Small intestine (tissue), 7 donors: ENCODE measurements around the gene MTMR1. TPM values are rescaled to one million over a fixed set of nuclear protein-coding genes. Genes with fewer than 3 reads are reported as not detected.

Experiments
- DNase-seq, 2 donors: peaks; one replicate each; pipeline versions ENCODE4 v3.0.0 to v3.0.0-alpha.2; 2013
- FAIRE-seq: peaks from 2 replicates; lab custom pipeline; 2012; peaks lifted over from hg19 to GRCh38; lab: Jason Lieb, UNC
- H3K27ac ChIP-seq, 3 donors: one replicate each; pipeline ENCODE4 v1.5.1; 2013; ENCODE audit warnings: low read length in 2 of 3, mild to moderate bottlenecking in 2 of 3, control low read depth in 1 of 3, inconsistent platforms in 1 of 3, low read depth in 1 of 3, moderate library complexity in 1 of 3
- H3K27me3 ChIP-seq, 3 donors: one replicate each; pipeline ENCODE4 v1.6.1; 2013; ENCODE audit warnings: low read length in 3 of 3, inconsistent platforms in 1 of 3; ENCODE audit not compliant: control insufficient read depth in 3 of 3, insufficient read depth in 3 of 3
- H3K36me3 ChIP-seq, 3 donors: one replicate each; pipeline ENCODE4 v1.6.1; 2013; ENCODE audit warnings: low read length in 3 of 3, inconsistent platforms in 1 of 3, low read depth in 1 of 3, mild to moderate bottlenecking in 1 of 3, moderate library complexity in 1 of 3; ENCODE audit not compliant: control insufficient read depth in 3 of 3, insufficient read depth in 2 of 3
- H3K4me1 ChIP-seq, 3 donors: one replicate each; pipeline ENCODE4 v1.6.1; 2013; ENCODE audit warnings: low read length in 2 of 3, inconsistent platforms in 1 of 3, low read depth in 1 of 3, mild to moderate bottlenecking in 1 of 3, moderate library complexity in 1 of 3; ENCODE audit not compliant: control insufficient read depth in 3 of 3, insufficient read depth in 2 of 3
- H3K4me3 ChIP-seq, 3 donors: one replicate each; pipeline ENCODE4 v1.5.1; 2013; ENCODE audit warnings: low read length in 3 of 3, control low read depth in 1 of 3, inconsistent platforms in 1 of 3, low read depth in 1 of 3, mild to moderate bottlenecking in 1 of 3, moderate library complexity in 1 of 3
- H3K9me3 ChIP-seq, 2 donors: one replicate each; pipeline ENCODE4 v1.6.1; 2013; ENCODE audit warnings: low read depth in 1 of 2, low read length in 1 of 2; ENCODE audit not compliant: control insufficient read depth in 2 of 2, insufficient read depth in 1 of 2
- WGBS, 3 donors: extraction: QIAGEN DNeasy Blood & Tissue Kit; methylation state at CpG; one replicate each; pipeline ENCODE4 v1.1.7; 2013; 5-methylcytosine and 5-hydroxymethylcytosine counted together
- polyA plus RNA-seq, 4 donors: library from polyadenylated mRNA; stranded (reverse) in 3 of 4; unstranded in 1 of 4; fragments of 200-250 nt in 3 of 4; fragments of 120-200 nt in 1 of 4; gene quantifications; one replicate each; pipeline versions ENCODE4 v1.2.1 to v1.2.3, GENCODE V29; 2013
- donor health status: healthy with polysubstance abuse.
- donor health status: control.
- donor health status: control.
- donor health status: Bipolar disorder and iron deficiency.
- donor health status: healthy.

MTMR1 gene
- polyA plus RNA-seq, 4 donors: 5.6 to 18.1 (median 6.4) TPM

DNA sequence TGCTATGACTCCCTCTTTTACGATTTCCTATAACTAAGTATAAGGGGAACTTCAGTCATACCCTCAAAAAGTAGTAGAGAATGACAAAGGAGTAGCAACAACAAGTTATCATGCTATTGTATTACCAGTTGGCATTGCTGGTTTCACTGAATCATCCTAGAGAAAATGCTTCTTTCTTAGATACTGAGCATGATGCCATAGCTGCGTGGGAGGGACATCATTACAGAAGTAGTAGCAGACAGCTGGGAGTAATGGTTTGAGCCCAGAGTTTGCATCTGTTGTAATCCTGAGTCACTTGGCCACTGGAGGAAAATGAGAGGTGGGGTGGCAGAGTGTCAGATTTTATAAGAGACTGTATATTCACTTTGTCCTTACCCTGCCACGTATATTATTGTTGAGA, 38.6 kb downstream of the MTMR1 start:
- H3K36me3 ChIP-seq: peaks cover 0 to 9% (median 0%) of the 10 kb centered on the region in 3 donors
- no peaks in the 10 kb centered on the region for H3K4me1 ChIP-seq
- DNase-seq (no peak), FAIRE-seq (no peak)
- no peaks in the 10 kb centered on the region for H3K27me3 ChIP-seq
- H3K4me3 ChIP-seq: no peak overlapping the region
- H3K9me3 ChIP-seq: no peaks in the 10 kb centered on the region
- no peak overlapping the region for H3K27ac ChIP-seq
- WGBS, 3 donors: 73 to 89% (median 82%) methylated on average over 3 of the region's 3 CpGs

DNA sequence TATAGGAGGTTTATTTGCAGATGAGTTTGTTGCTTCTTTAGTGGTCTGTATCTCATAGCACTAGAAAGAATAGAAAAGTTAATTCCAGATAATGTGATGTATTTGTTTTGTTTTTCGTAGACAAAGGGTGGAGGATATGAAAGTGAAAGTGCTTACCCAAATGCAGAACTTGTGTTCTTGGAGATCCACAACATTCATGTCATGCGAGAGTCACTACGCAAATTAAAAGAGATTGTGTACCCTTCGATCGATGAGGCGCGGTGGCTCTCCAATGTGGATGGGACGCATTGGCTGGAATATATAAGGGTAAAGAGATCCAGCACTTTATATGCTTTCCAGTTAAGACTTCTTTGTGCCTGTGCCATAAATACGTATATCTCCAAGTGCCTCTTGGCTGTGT, 43.3 kb downstream of the MTMR1 start:
- H3K4me1 ChIP-seq: no peaks in the 10 kb centered on the region
- FAIRE-seq (no peak), DNase-seq (no peak)
- H3K9me3 ChIP-seq: no peaks in the 10 kb centered on the region
- H3K4me3 ChIP-seq: no peak overlapping the region
- no peaks in the 10 kb centered on the region for H3K27me3 ChIP-seq
- no peak overlapping the region for H3K27ac ChIP-seq
- peaks cover 0 to 19% (median 0%) of the 10 kb centered on the region in 3 donors for H3K36me3 ChIP-seq
- WGBS, 3 donors: 74 to 85% (median 80%) methylated on average over 9 of the region's 9 CpGs

DNA sequence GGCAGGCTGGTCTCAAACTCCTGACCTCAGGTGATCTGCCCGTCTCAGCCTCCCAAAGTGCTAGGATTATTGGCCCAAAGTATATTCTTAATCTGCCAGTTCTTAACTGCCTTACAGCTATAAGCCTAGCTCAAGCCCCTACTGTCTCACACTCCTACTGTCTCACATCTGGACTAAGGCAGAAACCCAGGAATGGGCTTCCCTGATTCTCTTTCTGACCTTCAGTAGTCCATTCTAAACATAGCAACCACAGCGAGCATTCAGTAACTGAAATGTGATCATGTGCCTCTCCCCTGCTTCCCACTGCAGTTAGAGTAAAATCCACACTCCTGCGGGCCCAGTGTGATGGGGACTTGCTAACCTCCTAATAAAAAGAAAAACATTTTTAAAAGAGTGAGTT, 58.9 kb downstream of the MTMR1 start:
- no peaks in the 10 kb centered on the region for H3K9me3 ChIP-seq
- FAIRE-seq: no peak
- no peak overlapping the region for H3K4me3 ChIP-seq
- H3K27ac ChIP-seq: no peak overlapping the region
- H3K27me3 ChIP-seq: no peaks in the 10 kb centered on the region
- 89 to 95% (median 91%) methylated on average over 3 of the region's 3 CpGs for WGBS, 3 donors
- DNase-seq: no peak
- no peaks in the 10 kb centered on the region for H3K4me1 ChIP-seq
- H3K36me3 ChIP-seq: peaks cover 4 to 20% (median 4%) of the 10 kb centered on the region in 3 donors

DNA sequence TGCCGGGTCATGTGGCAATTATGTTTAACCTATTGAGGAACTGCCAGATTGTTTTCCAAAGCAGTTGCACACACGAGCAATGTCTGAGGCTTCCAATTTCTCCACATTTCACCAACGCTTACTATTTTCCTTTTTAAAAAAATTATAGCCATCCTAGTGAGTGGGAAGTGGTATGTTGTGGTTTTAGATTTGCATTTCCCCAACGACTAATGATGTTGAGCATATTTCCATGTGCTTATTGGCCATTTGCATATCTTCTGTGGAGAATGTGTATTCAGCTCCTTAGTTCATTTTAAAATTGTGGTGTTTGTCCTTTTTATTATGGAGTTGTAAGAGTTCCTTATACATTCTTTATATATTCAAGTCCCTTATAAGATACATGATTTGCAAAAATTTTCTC, 60.2 kb downstream of the MTMR1 start:
- 80 to 89% (median 83%) methylated on average over 4 of the region's 4 CpGs for WGBS, 3 donors
- FAIRE-seq: no peak
- H3K4me1 ChIP-seq: no peaks in the 10 kb centered on the region

DNA sequence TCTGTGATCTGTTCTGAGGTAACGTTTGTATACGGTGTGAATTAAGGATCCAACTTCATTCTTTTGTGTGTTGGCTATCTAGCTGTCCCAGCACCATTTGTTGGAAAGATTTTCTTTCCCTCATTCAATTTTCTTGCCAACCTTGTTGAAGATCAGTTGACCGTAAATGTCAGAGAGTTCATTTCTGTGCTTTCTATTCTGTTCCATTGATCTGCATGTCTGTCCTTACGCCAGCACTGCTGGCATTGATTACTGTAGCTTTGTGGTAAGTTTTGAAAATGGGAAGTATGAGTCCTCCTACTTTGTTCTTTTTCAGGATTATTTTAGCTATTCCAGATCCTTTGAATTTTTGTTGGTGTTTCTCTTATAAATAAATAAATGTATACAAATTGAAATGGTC, 60.8 kb downstream of the MTMR1 start:
- Histone ChIP-seq H3K4me1 (no peaks in the 10 kb centered on the region), H3K27me3 (no peaks in the 10 kb centered on the region), H3K4me3 (no peak overlapping the region), H3K9me3 (no peaks in the 10 kb centered on the region), H3K36me3 (peaks cover 4 to 31% (median 4%) of the 10 kb centered on the region in 3 donors), H3K27ac (no peak overlapping the region)
- 89 to 94% (median 93%) methylated on average over 4 of the region's 4 CpGs for WGBS, 3 donors
- FAIRE-seq (no peak), DNase-seq (no peak)

More for the DNA sequence above, 60.2 kb downstream of the MTMR1 start:
- Histone ChIP-seq H3K27ac (no peak overlapping the region), H3K4me3 (no peak overlapping the region), H3K9me3 (no peaks in the 10 kb centered on the region), H3K36me3 (peaks cover 4 to 31% (median 4%) of the 10 kb centered on the region in 3 donors), H3K27me3 (no peaks in the 10 kb centered on the region)
- no peak for DNase-seq

DNA sequence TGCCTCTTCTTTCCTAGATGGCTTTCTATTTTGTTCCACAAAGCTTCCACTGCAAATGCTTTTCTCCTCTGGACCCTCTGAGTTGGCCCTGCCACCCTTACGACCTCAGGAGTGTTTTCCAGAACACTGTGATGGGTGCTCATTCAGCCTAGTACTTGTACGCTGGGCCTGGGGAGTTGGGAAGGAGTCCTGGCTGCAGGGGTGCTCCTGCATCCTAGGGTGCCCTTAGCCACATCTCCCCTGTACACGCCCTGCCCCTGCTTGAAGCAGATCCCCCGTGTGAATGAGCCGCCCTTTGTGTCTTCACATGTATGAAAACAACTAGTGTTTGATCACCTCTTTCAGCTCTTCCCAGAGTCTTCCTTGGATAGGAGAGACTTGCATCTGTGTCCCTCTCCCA, 64.2 kb downstream of the MTMR1 start:
- Histone ChIP-seq H3K4me3 (no peak overlapping the region), H3K27me3 (no peaks in the 10 kb centered on the region), H3K27ac (no peak overlapping the region), H3K4me1 (no peaks in the 10 kb centered on the region), H3K9me3 (no peaks in the 10 kb centered on the region), H3K36me3 (peaks cover 2 to 37% (median 4%) of the 10 kb centered on the region in 3 donors)
- DNase-seq: no peak
- no peak for FAIRE-seq
- WGBS, 3 donors: 89 to 93% (median 89%) methylated on average over 5 of the region's 5 CpGs

DNA sequence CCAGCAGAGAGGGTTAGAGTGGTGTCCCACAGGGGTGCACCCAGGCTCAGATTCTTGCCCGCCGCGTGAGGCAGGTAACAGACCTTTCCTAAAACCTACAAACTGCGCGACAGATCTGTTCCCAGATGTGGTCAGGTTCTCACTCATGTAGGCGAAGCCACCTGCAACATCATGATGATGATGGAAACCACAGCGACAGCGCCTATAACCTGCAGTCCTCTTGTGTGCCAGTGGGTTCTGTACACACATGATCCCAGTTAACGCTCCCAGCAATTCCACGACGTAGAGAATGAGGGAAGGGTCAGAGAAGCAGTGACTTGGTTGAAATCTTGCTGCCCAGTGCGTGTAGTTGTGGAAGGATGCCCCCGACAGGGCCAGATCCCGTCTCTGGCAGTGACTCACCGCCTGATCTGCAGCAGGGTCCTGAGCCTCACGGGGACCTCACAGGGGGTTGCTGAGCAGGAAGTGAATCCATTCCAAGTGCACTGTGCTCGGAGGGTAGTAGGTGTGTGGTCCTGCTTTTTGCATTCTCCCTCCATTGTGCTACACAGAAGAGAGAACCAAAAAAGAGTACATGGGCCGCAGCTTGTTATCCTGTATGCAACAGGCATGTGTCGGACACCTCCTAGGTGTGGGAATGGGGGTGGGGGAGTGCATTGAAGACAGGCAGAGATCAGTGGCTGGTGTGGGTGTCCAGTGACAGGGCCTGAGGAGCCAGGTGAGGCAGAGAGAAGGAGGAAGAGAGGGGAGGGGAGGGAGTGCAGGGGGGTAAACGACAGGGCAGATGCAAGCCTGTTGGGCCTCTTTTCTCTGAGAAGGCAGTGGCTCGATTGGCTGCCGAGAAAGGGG, 66.6 kb downstream of the MTMR1 start:
- no peak for DNase-seq
- no peak overlapping the region for H3K4me3 ChIP-seq
- H3K9me3 ChIP-seq: no peaks in the 10 kb centered on the region
- H3K27ac ChIP-seq: no peak overlapping the region
- 81 to 87% (median 87%) methylated on average over 17 to 22 of the region's 22 CpGs for WGBS, 3 donors
- no peaks in the 10 kb centered on the region for H3K27me3 ChIP-seq
- H3K4me1 ChIP-seq: no peaks in the 10 kb centered on the region
- H3K36me3 ChIP-seq: peaks cover 2 to 45% (median 4%) of the 10 kb centered on the region in 3 donors
- no peak for FAIRE-seq

DNA sequence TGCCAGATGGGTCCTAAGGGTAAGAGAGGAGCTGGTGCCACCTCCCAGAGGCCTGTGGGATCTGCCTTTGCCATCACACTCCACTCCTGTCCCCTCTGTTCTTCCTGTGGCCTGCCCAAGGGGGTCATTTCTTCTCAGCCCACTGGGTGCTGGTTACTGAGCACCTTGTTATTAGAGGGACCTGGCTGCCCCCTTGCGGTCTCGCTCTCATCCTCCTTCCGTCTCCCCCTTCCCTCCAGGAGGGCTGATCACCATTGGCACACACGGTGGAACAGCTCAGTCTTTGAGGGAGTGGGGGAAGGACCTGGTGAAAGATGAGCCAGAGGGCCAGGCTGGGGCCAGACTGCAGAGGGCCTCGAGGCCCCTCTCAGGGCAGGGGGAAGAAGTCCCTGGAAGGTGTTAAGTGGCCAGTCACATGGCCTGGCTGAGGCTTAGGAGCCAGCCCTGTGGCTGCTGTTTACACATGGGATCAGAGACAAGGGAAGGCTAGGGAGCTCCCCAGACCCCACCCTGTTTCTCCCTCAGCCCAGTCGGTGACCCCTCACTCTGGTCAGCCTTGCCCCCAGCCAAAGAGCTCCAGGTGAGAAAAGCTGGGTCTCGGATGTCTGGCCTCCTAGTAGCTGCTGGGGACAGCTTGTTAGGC, 68.1 kb downstream of the MTMR1 start:
- no peak overlapping the region for H3K4me3 ChIP-seq
- no peak for DNase-seq
- H3K9me3 ChIP-seq: no peaks in the 10 kb centered on the region
- H3K27me3 ChIP-seq: no peaks in the 10 kb centered on the region
- H3K36me3 ChIP-seq: peaks cover 2 to 45% (median 4%) of the 10 kb centered on the region in 3 donors
- no peak overlapping the region for H3K27ac ChIP-seq
- no peak for FAIRE-seq
- H3K4me1 ChIP-seq: no peaks in the 10 kb centered on the region
- WGBS, 3 donors: 56 to 74% (median 69%) methylated on average over 7 of the region's 7 CpGs
